K562 (cell line): ENCODE results near the gene SERAC1.

ENCODE experiments used
- MLX ChIP-seq, 2 experiments: fragments of 450-650 bp in 1 of 2; sonication (generic) in 1 of 2; formaldehyde crosslinking; conservative IDR thresholded peaks; 2 replicates each; pipeline versions ENCODE4 v1.4.0 to v1.8.1; 2020 to 2022; ENCODE audit warnings: mild to moderate bottlenecking in 1 of 2, missing genetic modification reagents in 1 of 2
- PHB2 ChIP-seq: fragments of 450-650 bp; IDR thresholded peaks from 2 replicates; pipeline ENCODE4 v1.6.1; 2017; ENCODE audit warnings: low read depth
- ZC3H11A ChIP-seq: IDR thresholded peaks from 2 replicates; pipeline ENCODE4 v1.6.1; 2012; ENCODE audit warnings: low read depth, low read length, improper control_type of control experiment
- TF ChIP-seq, protein P1 (sequence below), 3 experiments: IDR thresholded peaks in 2 of 3; conservative IDR thresholded peaks in 1 of 3; 2 replicates each; pipeline ENCODE4 v1.5.1; 2011 to 2012; ENCODE audit warnings: low read length in 3 of 3, mild to moderate bottlenecking in 3 of 3, control low read depth in 2 of 3, improper control_type of control experiment in 1 of 3, inconsistent platforms in 1 of 3, low read depth in 1 of 3, mixed read lengths in 1 of 3, moderate library complexity in 1 of 3; ENCODE audit not compliant: insufficient read depth in 2 of 3

- TF ChIP-seq MLX (CRISPR knock-in tag; conservative IDR thresholded peaks at IDR 0.05) (no peak), PHB2 (no peak), ZC3H11A (no peak)
- TF ChIP-seq, protein P1, sequence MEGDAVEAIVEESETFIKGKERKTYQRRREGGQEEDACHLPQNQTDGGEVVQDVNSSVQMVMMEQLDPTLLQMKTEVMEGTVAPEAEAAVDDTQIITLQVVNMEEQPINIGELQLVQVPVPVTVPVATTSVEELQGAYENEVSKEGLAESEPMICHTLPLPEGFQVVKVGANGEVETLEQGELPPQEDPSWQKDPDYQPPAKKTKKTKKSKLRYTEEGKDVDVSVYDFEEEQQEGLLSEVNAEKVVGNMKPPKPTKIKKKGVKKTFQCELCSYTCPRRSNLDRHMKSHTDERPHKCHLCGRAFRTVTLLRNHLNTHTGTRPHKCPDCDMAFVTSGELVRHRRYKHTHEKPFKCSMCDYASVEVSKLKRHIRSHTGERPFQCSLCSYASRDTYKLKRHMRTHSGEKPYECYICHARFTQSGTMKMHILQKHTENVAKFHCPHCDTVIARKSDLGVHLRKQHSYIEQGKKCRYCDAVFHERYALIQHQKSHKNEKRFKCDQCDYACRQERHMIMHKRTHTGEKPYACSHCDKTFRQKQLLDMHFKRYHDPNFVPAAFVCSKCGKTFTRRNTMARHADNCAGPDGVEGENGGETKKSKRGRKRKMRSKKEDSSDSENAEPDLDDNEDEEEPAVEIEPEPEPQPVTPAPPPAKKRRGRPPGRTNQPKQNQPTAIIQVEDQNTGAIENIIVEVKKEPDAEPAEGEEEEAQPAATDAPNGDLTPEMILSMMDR (IDR thresholded peaks at IDR 0.05 in 2 of 3, conservative IDR thresholded peaks at IDR 0.05 in 1 of 3; ENCODE audit: insufficient read depth in 2 of 3, low read depth in 1 of 3, low read length in 3 of 3) = no peak
Observed at GRCh38 chr6:158157064-158157764, 10.8 kb downstream of the SERAC1 start.
